Epithelial cell of proximal tubule (primary cell): Measurements from ENCODE around the gene NDUFAF3. TPM values are rescaled to one million over a fixed set of nuclear protein-coding genes. Genes with fewer than 3 reads are reported as not detected.

Experiments
- DNase-seq: peaks from one replicate; pipeline ENCODE4 v3.0.0-alpha.2; 2011; ENCODE audit warnings: low read depth
- H3K4me3 ChIP-seq: 2 replicates; pipeline ENCODE4 v1.5.1; 2011; ENCODE audit warnings: low read depth, mild to moderate bottlenecking, low read length
- total RNA-seq: library from RNA; depleted of rRNA; stranded (reverse); fragments of >200 nt; gene quantifications from 2 replicates; pipeline ENCODE4 v1.2.3, GENCODE V29; 2015
- TF ChIP-seq, protein P1 (sequence below): conservative IDR thresholded peaks from 2 replicates; pipeline ENCODE4 v1.5.1; 2012; ENCODE audit warnings: low read depth, mild to moderate bottlenecking, low read length

The NDUFAF3 gene
- total RNA-seq, 1 donor from 2014 or later: 160 TPM

DNA sequence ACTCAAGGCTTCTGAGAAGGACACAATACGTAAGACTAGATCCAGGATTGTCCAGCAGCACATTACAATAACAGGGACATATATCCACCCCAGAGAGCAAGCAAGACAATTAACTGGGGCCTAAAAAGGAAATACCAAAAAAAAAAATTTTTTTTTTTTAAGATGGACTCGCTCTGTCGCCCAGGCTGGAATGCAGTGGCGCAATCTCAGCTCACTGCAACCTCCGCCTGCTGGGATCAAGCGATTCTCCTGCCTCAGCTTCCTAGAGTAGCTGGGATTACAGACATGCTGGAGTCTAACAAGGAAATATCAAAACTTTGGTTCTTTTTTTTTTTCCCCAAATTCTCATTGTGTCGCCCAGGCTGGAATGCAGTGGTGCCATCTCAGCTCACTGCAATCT lies 36.1 kb downstream of the NDUFAF3 start:
- H3K4me3 ChIP-seq: no peak overlapping the region
- TF ChIP-seq, protein P1, sequence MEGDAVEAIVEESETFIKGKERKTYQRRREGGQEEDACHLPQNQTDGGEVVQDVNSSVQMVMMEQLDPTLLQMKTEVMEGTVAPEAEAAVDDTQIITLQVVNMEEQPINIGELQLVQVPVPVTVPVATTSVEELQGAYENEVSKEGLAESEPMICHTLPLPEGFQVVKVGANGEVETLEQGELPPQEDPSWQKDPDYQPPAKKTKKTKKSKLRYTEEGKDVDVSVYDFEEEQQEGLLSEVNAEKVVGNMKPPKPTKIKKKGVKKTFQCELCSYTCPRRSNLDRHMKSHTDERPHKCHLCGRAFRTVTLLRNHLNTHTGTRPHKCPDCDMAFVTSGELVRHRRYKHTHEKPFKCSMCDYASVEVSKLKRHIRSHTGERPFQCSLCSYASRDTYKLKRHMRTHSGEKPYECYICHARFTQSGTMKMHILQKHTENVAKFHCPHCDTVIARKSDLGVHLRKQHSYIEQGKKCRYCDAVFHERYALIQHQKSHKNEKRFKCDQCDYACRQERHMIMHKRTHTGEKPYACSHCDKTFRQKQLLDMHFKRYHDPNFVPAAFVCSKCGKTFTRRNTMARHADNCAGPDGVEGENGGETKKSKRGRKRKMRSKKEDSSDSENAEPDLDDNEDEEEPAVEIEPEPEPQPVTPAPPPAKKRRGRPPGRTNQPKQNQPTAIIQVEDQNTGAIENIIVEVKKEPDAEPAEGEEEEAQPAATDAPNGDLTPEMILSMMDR: no peak
- DNase-seq: no peak

Other genes starting within 250 kb of the NDUFAF3 start
- gene PRKAR2A, start 174.2 kb upstream of the NDUFAF3 start, total RNA-seq: 23.5 and 30.4 TPM in 2 replicates
- gene SLC25A20, start 123.2 kb upstream of the NDUFAF3 start, total RNA-seq: 7.5 and 12.3 TPM in 2 replicates
- gene ARIH2, start 103.3 kb upstream of the NDUFAF3 start, total RNA-seq: 44.8 and 76.7 TPM in 2 replicates
- gene P4HTM, start 31.9 kb upstream of the NDUFAF3 start, total RNA-seq: 17.1 and 23.2 TPM in 2 replicates
- gene WDR6, start 14.7 kb upstream of the NDUFAF3 start, total RNA-seq: 86.1 and 99.5 TPM in 2 replicates
- gene DALRD3, start 3.5 kb upstream of the NDUFAF3 start, total RNA-seq: 55.0 and 64.3 TPM in 2 replicates
- 253 and 258 TPM in 2 replicates for gene IMPDH2, start 7.3 kb downstream of the NDUFAF3 start, total RNA-seq
- gene QRICH1, start 72.0 kb downstream of the NDUFAF3 start, total RNA-seq: 53.6 and 103 TPM in 2 replicates
- gene QARS1, start 82.6 kb downstream of the NDUFAF3 start, total RNA-seq: 299 and 306 TPM in 2 replicates
- gene USP19, start 98.7 kb downstream of the NDUFAF3 start, total RNA-seq: 34.7 and 35.9 TPM in 2 replicates
- gene LAMB2, start 110.9 kb downstream of the NDUFAF3 start, total RNA-seq: 116 and 232 TPM in 2 replicates
- 33.4 and 44.4 TPM in 2 replicates for gene CCDC71, start 144.2 kb downstream of the NDUFAF3 start, total RNA-seq
- 8.0 and 16.5 TPM in 2 replicates for gene KLHDC8B, start 149.5 kb downstream of the NDUFAF3 start, total RNA-seq